KMS-11 (cell line): Measurements from ENCODE around the gene POLN.

Experiments used
- H2AFZ ChIP-seq: fragments of 200-600 bp; sonication (generic); 2 replicates; pipeline ENCODE4 v1.6.1; 2016; ENCODE audit warnings: antibody characterized with exemption, mixed run types, low read depth
- H3K27ac ChIP-seq: fragments of 200-600 bp; sonication (generic); 2 replicates; pipeline ENCODE4 v1.6.1; 2016; ENCODE audit warnings: mild to moderate bottlenecking, mixed run types
- H3K27me3 ChIP-seq: fragments of 200-600 bp; sonication (generic); 2 replicates; pipeline ENCODE4 v1.6.1; 2017; ENCODE audit warnings: mild to moderate bottlenecking, low read depth, mixed run types, moderate library complexity; ENCODE audit not compliant: insufficient read depth
- H3K36me3 ChIP-seq: fragments of 200-600 bp; sonication (generic); 2 replicates; pipeline ENCODE4 v1.6.1; 2017; ENCODE audit warnings: mild to moderate bottlenecking, mixed run types; ENCODE audit not compliant: insufficient read depth
- H3K4me1 ChIP-seq: fragments of 200-600 bp; sonication (generic); 2 replicates; pipeline ENCODE4 v1.6.1; 2016; ENCODE audit warnings: mild to moderate bottlenecking, low read depth, mixed run types; ENCODE audit not compliant: poor library complexity, severe bottlenecking
- H3K4me2 ChIP-seq: fragments of 200-600 bp; sonication (generic); 2 replicates; pipeline ENCODE4 v1.7.0; 2016; ENCODE audit warnings: mild to moderate bottlenecking, mixed run types
- H3K4me3 ChIP-seq: fragments of 200-600 bp; sonication (generic); IDR thresholded peaks from 2 replicates; pipeline ENCODE4 v1.6.1; 2017; ENCODE audit warnings: low read depth, low read length, mixed read lengths; ENCODE audit not compliant: insufficient read depth
- H3K79me2 ChIP-seq: fragments of 200-600 bp; sonication (generic); 2 replicates; pipeline ENCODE4 v1.6.1; 2016; ENCODE audit warnings: low read depth, mixed run types; ENCODE audit not compliant: insufficient read depth
- H3K9ac ChIP-seq: fragments of 200-600 bp; sonication (generic); 2 replicates; pipeline ENCODE4 v1.6.1; 2016; ENCODE audit warnings: mild to moderate bottlenecking, mixed run types
- H4K20me1 ChIP-seq: fragments of 200-600 bp; sonication (generic); 2 replicates; pipeline ENCODE4 v1.6.1; 2016; ENCODE audit warnings: mild to moderate bottlenecking, mixed run types; ENCODE audit not compliant: insufficient read depth
- CTCF ChIP-seq: fragments of 200-600 bp; sonication (generic); conservative IDR thresholded peaks from 2 replicates; pipeline ENCODE4 v1.6.1; 2017; ENCODE audit warnings: low read depth, mild to moderate bottlenecking, antibody characterized with exemption, low read length, moderate library complexity, mixed read lengths

POLN gene

GRCh38 chr4:2285613-2286381 is 43.9 kb upstream of the POLN start:
- no peaks in the 10 kb centered on the region for H4K20me1 ChIP-seq
- H3K27ac ChIP-seq, result no peak overlapping the region
- TF ChIP-seq CTCF, result no peak
- H2AFZ ChIP-seq, result no peak overlapping the region
- H3K4me2 ChIP-seq, result no peak overlapping the region
- H3K36me3 ChIP-seq, result no peaks in the 10 kb centered on the region
- H3K9ac ChIP-seq, result no peak overlapping the region
- no peaks in the 10 kb centered on the region for H3K4me1 ChIP-seq
- no peaks in the 10 kb centered on the region for H3K27me3 ChIP-seq
- H3K4me3 ChIP-seq, result no peak overlapping the region
- no peaks in the 10 kb centered on the region for H3K79me2 ChIP-seq

GRCh38 chr4:2284934-2285612 is 43.2 kb upstream of the POLN start:
- H3K9ac ChIP-seq, result no peak overlapping the region

GRCh38 chr4:2284161-2284933 is 42.4 kb upstream of the POLN start:
- no peaks in the 10 kb centered on the region for H4K20me1 ChIP-seq
- H3K4me3 ChIP-seq, result no peak overlapping the region
- H3K27me3 ChIP-seq, result no peaks in the 10 kb centered on the region
- H3K4me1 ChIP-seq, result no peaks in the 10 kb centered on the region
- no peak overlapping the region for H2AFZ ChIP-seq
- H3K9ac ChIP-seq, result no peak overlapping the region
- H3K4me2 ChIP-seq, result no peak overlapping the region
- no peaks in the 10 kb centered on the region for H3K36me3 ChIP-seq
- H3K27ac ChIP-seq, result no peak overlapping the region
- no peaks in the 10 kb centered on the region for H3K79me2 ChIP-seq
- TF ChIP-seq CTCF, result no peak

More at GRCh38 chr4:2284934-2285612, 43.2 kb upstream of the POLN start:
- Histone ChIP-seq H3K36me3 (no peaks in the 10 kb centered on the region), H3K4me1 (no peaks in the 10 kb centered on the region), H3K4me2 (no peak overlapping the region), H3K79me2 (no peaks in the 10 kb centered on the region), H3K27me3 (no peaks in the 10 kb centered on the region), H3K27ac (no peak overlapping the region), H3K4me3 (no peak overlapping the region), H4K20me1 (no peaks in the 10 kb centered on the region), H2AFZ (no peak overlapping the region)
- TF ChIP-seq CTCF, result no peak

- TF ChIP-seq CTCF, result no peak
- Histone ChIP-seq H3K4me1 (no peaks in the 10 kb centered on the region), H3K4me2 (no peak overlapping the region), H2AFZ (no peak overlapping the region), H3K27ac (no peak overlapping the region), H3K9ac (no peak overlapping the region), H3K36me3 (no peaks in the 10 kb centered on the region), H3K27me3 (no peaks in the 10 kb centered on the region), H4K20me1 (no peaks in the 10 kb centered on the region), H3K4me3 (no peak overlapping the region), H3K79me2 (no peaks in the 10 kb centered on the region)
Measured at GRCh38 chr4:2283199-2283711, 41.3 kb upstream of the POLN start.
